PC-9 (cell line): Measurements from ENCODE around the gene RETREG3. TPM values are rescaled to one million over a fixed set of nuclear protein-coding genes. Genes with fewer than 3 reads are reported as not detected.

ENCODE experiments used
- BruUV-seq: library from RNA; stranded (reverse); fragments of 400-500 nt; replicated peaks from 2 replicates; lab custom pipeline; 2021; lab: Mats Ljungman, UMichigan
- CTCF ChIA-PET: fragments of 300-600 bp; sonication (Branson Sonifier 250); formaldehyde crosslinking; loops from one replicate; lab custom pipeline; 2022; ENCODE audit warnings: antibody characterized with exemption; lab: Charles Lee
- POLR2A ChIA-PET: fragments of 300-600 bp; sonication (Branson Sonifier 250); formaldehyde crosslinking; loops from one replicate; lab custom pipeline; 2022; ENCODE audit warnings: antibody characterized with exemption; ENCODE audit not compliant: unreplicated experiment; lab: Charles Lee
- DNase-seq, 2 experiments: peaks; one replicate each; pipeline versions ENCODE4 v3.0.0 to v3.0.0-alpha.2; 2015 to 2022; ENCODE audit warnings: mixed read lengths in 1 of 2
- H2AFZ ChIP-seq: fragments of 200-600 bp; sonication (generic); 2 replicates; pipeline ENCODE4 v1.8.1; 2017; ENCODE audit warnings: antibody characterized with exemption
- H3F3A ChIP-seq: fragments of 200-600 bp; sonication (generic); 2 replicates; pipeline ENCODE4 v1.8.1; 2017; ENCODE audit warnings: antibody characterized with exemption, mild to moderate bottlenecking, low read depth; ENCODE audit not compliant: insufficient read depth
- H3K27ac ChIP-seq: fragments of 200-600 bp; sonication (generic); 2 replicates; pipeline ENCODE4 v1.6.1; 2016; ENCODE audit warnings: mixed run types
- H3K27me3 ChIP-seq: fragments of 200-600 bp; sonication (generic); 2 replicates; pipeline ENCODE4 v1.6.1; 2016; ENCODE audit warnings: low read depth, mixed run types; ENCODE audit not compliant: insufficient read depth
- H3K36me3 ChIP-seq: fragments of 200-600 bp; sonication (generic); 2 replicates; pipeline ENCODE4 v1.6.1; 2016; ENCODE audit warnings: low read depth, mixed run types
- H3K4me1 ChIP-seq: fragments of 200-600 bp; sonication (generic); replicated peaks from 2 replicates; pipeline ENCODE4 v1.6.1; 2016; ENCODE audit warnings: mixed run types; ENCODE audit not compliant: insufficient read depth
- H3K4me2 ChIP-seq: fragments of 200-600 bp; sonication (generic); 2 replicates; pipeline ENCODE4 v1.6.1; 2017; ENCODE audit warnings: mixed run types
- H3K4me3 ChIP-seq: fragments of 200-600 bp; sonication (generic); 2 replicates; pipeline ENCODE4 v1.6.1; 2016; ENCODE audit warnings: mixed run types
- H3K79me2 ChIP-seq: fragments of 200-600 bp; sonication (generic); 2 replicates; pipeline ENCODE4 v1.6.1; 2017; ENCODE audit warnings: low read depth, mixed run types
- H3K9me2 ChIP-seq: fragments of 200-600 bp; sonication (generic); 2 replicates; pipeline ENCODE4 v1.8.1; 2017; ENCODE audit warnings: mild to moderate bottlenecking; ENCODE audit not compliant: insufficient read depth
- H3K9me3 ChIP-seq: fragments of 200-600 bp; sonication (generic); 2 replicates; pipeline ENCODE4 v1.8.1; 2016; ENCODE audit warnings: low read depth; ENCODE audit not compliant: insufficient read depth
- H4K20me1 ChIP-seq: fragments of 200-600 bp; sonication (generic); 2 replicates; pipeline ENCODE4 v1.8.1; 2017; ENCODE audit not compliant: insufficient read depth
- EZH2 ChIP-seq: fragments of 200-600 bp; sonication (generic); IDR thresholded peaks from 2 replicates; pipeline ENCODE4 v1.8.0; 2017; ENCODE audit warnings: antibody characterized with exemption, low read depth
- intact Hi-C: fragments of 100-400 bp; cut with micrococcal nuclease; formaldehyde crosslinking; loops from one replicate; pipeline ENCODE4 v1.10.0; 2022; ENCODE audit not compliant: unreplicated experiment
- total RNA-seq: library from RNA; stranded (reverse); gene quantifications from 2 replicates; pipeline ENCODE4 v1.2.3, GENCODE V29; 2021
- TF ChIP-seq, protein P1 (sequence below): fragments of 200-600 bp; sonication (generic); conservative IDR thresholded peaks from 2 replicates; pipeline ENCODE4 v1.6.1; 2017; ENCODE audit warnings: mixed run types, antibody characterized with exemption, mild to moderate bottlenecking, moderate library complexity

The RETREG3 gene
- total RNA-seq, 1 experiment from 2014 or later = 57.0 TPM

DNA sequence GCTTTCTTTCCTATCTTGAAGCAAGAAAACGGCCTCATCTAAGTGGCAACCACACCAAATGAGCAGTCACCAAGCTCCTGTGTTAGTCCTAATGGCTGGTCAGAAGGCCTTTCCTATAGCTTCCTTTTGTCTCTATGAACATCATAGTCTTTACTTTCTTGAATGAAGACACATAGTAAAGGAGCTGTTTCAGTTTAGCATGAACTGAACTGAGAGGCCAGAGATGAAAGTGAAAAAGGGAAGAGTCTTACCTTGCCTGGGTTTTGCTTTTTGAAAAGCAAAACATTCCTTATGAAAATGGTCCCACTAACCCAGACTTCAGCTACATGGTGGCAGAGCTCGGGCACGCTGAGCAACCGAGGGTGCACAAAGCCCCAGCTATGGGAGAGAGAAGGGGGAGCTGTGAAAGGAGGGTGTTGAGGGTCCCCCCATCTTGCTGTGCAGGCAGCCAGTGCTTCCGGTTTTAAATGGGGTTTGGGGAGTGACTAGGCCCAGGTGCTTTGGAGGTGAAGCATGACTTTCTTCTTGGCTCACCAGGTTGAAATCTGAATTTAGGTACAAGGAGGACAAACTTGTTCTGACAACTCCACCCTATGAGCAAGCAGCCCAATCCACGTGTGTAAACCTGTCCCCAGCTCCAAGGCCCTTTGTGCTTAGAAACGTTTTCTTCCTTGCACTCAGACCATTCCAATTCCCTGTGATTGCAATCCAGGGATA, 22.5 kb downstream of the RETREG3 start:
- no peak for TF ChIP-seq EZH2
- TF ChIP-seq, protein P1, sequence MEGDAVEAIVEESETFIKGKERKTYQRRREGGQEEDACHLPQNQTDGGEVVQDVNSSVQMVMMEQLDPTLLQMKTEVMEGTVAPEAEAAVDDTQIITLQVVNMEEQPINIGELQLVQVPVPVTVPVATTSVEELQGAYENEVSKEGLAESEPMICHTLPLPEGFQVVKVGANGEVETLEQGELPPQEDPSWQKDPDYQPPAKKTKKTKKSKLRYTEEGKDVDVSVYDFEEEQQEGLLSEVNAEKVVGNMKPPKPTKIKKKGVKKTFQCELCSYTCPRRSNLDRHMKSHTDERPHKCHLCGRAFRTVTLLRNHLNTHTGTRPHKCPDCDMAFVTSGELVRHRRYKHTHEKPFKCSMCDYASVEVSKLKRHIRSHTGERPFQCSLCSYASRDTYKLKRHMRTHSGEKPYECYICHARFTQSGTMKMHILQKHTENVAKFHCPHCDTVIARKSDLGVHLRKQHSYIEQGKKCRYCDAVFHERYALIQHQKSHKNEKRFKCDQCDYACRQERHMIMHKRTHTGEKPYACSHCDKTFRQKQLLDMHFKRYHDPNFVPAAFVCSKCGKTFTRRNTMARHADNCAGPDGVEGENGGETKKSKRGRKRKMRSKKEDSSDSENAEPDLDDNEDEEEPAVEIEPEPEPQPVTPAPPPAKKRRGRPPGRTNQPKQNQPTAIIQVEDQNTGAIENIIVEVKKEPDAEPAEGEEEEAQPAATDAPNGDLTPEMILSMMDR = no peak
- Histone ChIP-seq H4K20me1 (no peaks in the 10 kb centered on the region), H2AFZ (no peak overlapping the region), H3K4me3 (no peak overlapping the region), H3K9me2 (no peaks in the 10 kb centered on the region), H3K4me2 (no peak overlapping the region), H3K27ac (no peak overlapping the region), H3K4me1 (no peaks in the 10 kb centered on the region), H3F3A (peaks cover 12% of the 10 kb centered on the region; the same call in 1 of the 2 replicates), H3K36me3 (peaks cover 20% of the 10 kb centered on the region), H3K9me3 (no peaks in the 10 kb centered on the region), H3K79me2 (no peaks in the 10 kb centered on the region), H3K27me3 (no peaks in the 10 kb centered on the region)
- intact Hi-C loops = no loop called here
- ChIA-PET POLR2A (no interaction called here), CTCF (no interaction called here)
- BruUV-seq = no TSS peak
- DNase-seq = no peak

DNA sequence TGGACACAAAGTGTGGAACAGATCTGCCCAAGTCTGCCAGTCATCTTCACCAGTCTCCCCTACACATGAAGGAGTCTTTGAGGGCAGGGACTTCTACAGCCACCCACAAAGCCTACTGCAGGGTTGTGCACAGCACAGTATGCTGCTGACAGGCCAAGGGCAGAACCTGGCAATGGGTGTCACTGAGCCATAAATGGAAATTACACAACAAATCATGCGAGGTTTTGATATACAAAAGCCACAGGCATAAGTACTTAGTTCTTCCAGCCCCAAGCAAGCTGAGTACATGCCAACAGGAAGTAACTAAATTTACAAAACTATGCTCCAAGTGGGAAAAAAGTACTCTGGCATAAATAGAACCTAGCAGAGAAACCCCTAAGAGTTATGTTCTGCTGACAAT, 23.8 kb downstream of the RETREG3 start:
- intact Hi-C loops = no loop called here
- no peaks in the 10 kb centered on the region for H3K79me2 ChIP-seq
- CTCF ChIA-PET = no interaction called here
- no peak overlapping the region for H3K4me2 ChIP-seq
- H3F3A ChIP-seq = peaks cover 16% of the 10 kb centered on the region; the same call in 1 of the 2 replicates
- no peaks in the 10 kb centered on the region for H3K9me3 ChIP-seq
- no TSS peak for BruUV-seq
- H3K4me3 ChIP-seq = no peak overlapping the region
- no peaks in the 10 kb centered on the region for H3K27me3 ChIP-seq
- POLR2A ChIA-PET = no interaction called here
- H3K4me1 ChIP-seq = no peaks in the 10 kb centered on the region
- H4K20me1 ChIP-seq = no peaks in the 10 kb centered on the region
- H3K27ac ChIP-seq = no peak overlapping the region
- peaks cover 18% of the 10 kb centered on the region for H3K36me3 ChIP-seq
- TF ChIP-seq EZH2 = no peak
- TF ChIP-seq, protein P1 = no peak
- no peak for DNase-seq
- H2AFZ ChIP-seq = no peak overlapping the region
- no peaks in the 10 kb centered on the region for H3K9me2 ChIP-seq

DNA sequence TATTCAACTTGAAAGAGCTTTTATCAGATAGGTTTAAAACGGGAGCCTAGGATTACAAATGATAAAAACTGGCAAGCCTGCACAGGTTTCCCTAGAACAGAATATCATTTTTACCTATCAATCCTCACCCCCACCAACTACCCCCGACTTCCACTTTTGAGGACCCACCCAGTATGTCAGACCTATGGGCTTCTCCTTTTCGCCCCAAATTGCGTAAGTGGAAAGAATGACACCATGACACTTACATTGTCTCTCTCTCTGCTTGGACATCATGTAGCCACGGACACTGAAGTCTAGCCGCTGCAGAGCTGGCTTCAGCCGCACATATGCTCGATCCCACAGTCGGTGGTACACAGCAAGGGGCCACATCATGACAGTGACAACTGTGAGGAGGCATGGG, 24.3 kb downstream of the RETREG3 start:
- peaks cover 21% of the 10 kb centered on the region; the same call in 1 of the 2 replicates for H3F3A ChIP-seq
- H3K4me2 ChIP-seq = no peak overlapping the region
- H3K9me3 ChIP-seq = no peaks in the 10 kb centered on the region
- no peak for DNase-seq
- H3K4me3 ChIP-seq = no peak overlapping the region
- H3K27me3 ChIP-seq = no peaks in the 10 kb centered on the region
- no peaks in the 10 kb centered on the region for H4K20me1 ChIP-seq
- no TSS peak for BruUV-seq
- POLR2A ChIA-PET = no interaction called here
- no peak overlapping the region for H2AFZ ChIP-seq
- H3K36me3 ChIP-seq = peaks cover 16% of the 10 kb centered on the region
- CTCF ChIA-PET = no interaction called here
- H3K9me2 ChIP-seq = no peaks in the 10 kb centered on the region
- H3K4me1 ChIP-seq = no peaks in the 10 kb centered on the region
- no peak for TF ChIP-seq EZH2
- TF ChIP-seq, protein P1 = no peak
- no peak overlapping the region for H3K27ac ChIP-seq
- no peaks in the 10 kb centered on the region for H3K79me2 ChIP-seq
- intact Hi-C loops = no loop called here
